Stimulated activated CD4-positive, alpha-beta T cell treated with anti-CD3 and anti-CD28 coated beads, Interleukin-12 subunit alpha, Interleukin-12 subunit beta, amount 100 ng/mL, for 24 hours (primary cell): ENCODE measurements around the gene SNHG17.
"Not testable (repeated sequence)": the region's sequence is repeated elsewhere in the genome, so short reads cannot be mapped to it uniquely, and the experiment has no call there.

Source experiments
- DNase-seq, 2 experiments: peaks; one replicate each; pipeline ENCODE4 v3.0.0-alpha.2; 2020; ENCODE audit warnings: low read depth in 2 of 2

The SNHG17 gene

GRCh38 chr20:38434770-38435554 lies at the start of gene SNHG17:
Gene SNHG17, minus strand, starts transcription at chr20:38435328.
- peak; percentile 80 to 86 for DNase-seq

DNA sequence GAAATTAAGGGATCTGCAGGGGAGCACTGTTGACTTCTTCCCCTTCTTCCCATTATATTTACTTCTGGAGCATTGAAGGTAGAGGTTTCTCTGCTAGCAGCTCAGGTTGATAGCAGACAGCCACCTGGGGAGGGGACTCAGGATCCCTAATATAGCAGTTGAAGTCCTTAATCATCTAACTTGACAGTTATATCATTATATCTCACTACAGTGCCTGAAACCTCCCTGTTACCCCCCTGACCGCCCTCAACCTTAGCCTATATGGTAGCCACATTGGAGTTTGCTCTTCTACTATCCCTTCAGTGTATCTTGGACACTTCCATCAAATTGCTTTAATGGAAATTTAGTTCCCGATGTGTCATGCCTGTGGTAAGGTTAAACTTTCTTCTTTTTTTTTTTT lies 44.5 kb upstream of the SNHG17 start:
- no peak for DNase-seq

- DNase-seq: no peak
Measured at GRCh38 chr20:38477747-38478146, 42.6 kb upstream of the SNHG17 start.

GRCh38 chr20:38473367-38473795 lies 38.3 kb upstream of the SNHG17 start:
- DNase-seq: no peak

GRCh38 chr20:38472513-38473366 lies 37.6 kb upstream of the SNHG17 start, which contains the start of gene RALGAPB:
Gene RALGAPB, plus strand, starts transcription at chr20:38472843. Its CDS starts 15,590 bp downstream, at chr20:38488433.
- DNase-seq: peak; percentile 96 to 97

DNA sequence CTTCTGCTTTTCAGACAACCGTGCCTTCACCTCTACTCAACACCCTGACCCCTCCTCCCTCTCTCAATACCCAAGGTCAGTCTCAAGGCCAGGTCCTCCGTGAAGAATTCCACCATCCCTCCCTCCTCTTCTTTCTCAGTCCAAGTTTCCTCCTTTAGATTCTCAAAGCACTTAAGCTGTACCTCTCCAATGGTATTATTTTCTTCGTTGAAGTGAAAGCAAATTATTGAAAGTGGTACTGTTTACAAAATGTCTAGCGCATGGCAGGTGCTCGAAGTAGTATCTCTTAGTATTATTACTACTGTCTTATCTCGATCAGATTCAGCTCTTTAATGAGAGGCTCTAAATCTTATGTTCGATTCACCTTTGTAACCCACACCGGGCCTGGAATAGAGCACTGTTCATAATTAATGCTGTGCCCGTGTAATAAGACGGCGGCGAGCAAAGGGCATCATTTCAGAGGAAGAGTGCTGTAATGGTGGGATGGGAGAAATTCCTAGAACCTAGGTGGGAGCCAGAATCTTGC lies 36.9 kb upstream of the SNHG17 start:
- DNase-seq: no peak

DNA sequence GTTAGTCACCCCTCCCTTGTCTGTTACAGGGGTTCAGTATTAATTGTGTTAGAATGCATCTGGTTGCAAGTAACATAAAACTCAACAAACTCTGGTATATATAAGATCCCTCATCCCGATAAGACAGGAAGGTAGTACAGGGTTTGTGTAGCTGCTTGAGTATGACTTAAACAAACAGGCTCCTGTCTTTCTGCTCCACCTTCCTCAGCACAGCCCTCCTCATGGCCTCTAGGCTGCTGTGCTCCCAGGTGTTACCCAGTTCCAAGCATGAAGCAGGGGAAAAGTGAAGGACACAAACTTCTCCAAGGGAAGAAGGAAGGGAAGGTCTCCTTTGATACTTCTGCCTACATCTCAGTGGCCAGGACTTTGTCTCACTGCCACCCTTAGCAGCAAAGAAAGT lies 36.1 kb upstream of the SNHG17 start:
- DNase-seq: no peak

DNA sequence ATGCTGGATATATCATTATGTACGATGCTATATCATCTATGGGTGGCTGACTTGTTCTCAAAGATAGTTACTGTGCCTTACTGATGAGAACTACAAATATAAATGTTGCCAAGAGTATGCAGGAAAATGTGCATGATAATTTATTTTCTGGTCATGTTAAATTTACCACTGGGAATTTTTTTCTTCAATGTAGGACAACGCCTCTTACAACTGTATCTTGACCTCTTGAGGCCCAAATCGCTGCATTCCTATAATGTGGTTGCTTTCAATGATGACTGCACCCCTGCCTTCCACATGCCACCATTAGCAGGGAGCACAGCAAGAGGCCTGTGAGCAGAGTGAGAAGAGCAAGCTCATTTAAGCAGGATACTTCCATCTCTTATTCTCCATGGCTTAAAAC lies 31.9 kb upstream of the SNHG17 start:
- DNase-seq: no peak

GRCh38 chr20:38466171-38466570 lies 31.0 kb upstream of the SNHG17 start:
- DNase-seq: no peak

DNA sequence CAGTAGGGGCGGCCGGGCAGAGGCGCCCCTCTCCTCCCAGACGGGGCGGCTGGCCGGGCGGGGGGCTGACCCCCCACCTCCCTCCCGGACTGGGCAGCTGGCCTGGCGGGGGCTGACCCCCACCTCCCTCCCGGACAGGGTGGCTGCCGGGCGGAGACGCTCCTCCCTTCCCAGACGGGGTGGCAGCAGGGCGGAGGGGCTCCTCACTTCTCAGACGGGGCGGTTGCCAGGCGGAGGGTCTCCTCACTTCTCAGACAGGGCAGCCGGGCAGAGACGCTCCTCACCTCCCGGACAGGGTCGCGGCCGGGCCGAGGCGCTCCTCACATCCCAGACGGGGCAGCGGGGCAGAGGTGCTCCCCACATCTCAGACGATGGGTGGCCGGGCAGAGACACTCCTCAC lies 26.4 kb upstream of the SNHG17 start:
- DNase-seq: not testable (repeated sequence)

GRCh38 chr20:38461167-38461566 lies 26.0 kb upstream of the SNHG17 start:
- not testable (repeated sequence) for DNase-seq

DNA sequence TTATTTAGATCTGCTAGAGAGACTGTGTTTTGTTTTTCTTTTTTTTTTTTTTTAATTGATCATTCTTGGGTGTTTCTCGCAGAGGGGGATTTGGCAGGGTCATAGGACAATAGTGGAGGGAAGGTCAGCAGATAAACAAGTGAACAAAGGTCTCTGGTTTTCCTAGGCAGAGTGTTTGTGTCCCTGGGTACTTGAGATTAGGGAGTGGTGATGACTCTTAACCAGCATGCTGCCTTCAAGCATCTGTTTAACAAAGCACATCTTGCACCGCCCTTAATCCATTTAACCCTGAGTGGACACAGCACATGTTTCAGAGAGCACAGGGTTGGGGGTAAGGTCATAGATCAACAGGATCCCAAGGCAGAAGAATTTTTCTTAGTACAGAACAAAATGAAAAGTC lies 25.5 kb upstream of the SNHG17 start:
- DNase-seq: not testable (repeated sequence)

DNA sequence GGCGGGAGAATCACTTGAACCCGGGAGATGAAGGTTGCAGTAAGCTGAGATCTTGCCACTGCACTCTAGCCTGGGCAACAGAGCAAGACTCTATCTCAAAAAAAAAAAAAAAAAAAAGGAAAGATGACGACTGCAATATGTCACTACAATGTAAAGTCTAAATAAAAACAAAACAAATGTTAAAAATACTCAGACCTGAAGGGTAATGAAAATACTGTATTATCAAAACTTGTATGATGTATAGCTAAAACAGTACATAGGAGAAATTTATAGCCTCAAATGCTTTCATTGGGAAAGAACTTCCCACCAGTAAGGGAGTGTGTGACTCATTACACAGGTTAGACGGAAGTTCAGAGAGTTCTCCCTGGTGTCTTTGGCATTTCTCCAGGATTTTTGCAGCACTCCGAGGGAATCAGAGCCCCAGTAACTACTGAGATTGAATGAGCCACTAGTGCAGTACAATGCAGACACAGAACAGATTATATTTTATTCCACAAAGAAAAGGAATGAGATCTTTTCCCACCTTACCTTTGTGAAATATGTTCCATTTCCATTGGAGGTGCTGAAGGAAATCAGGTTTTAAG lies 25.0 kb upstream of the SNHG17 start:
- no peak for DNase-seq

- no peak for DNase-seq
Measured at GRCh38 chr20:38458314-38458713, 23.2 kb upstream of the SNHG17 start.

DNA sequence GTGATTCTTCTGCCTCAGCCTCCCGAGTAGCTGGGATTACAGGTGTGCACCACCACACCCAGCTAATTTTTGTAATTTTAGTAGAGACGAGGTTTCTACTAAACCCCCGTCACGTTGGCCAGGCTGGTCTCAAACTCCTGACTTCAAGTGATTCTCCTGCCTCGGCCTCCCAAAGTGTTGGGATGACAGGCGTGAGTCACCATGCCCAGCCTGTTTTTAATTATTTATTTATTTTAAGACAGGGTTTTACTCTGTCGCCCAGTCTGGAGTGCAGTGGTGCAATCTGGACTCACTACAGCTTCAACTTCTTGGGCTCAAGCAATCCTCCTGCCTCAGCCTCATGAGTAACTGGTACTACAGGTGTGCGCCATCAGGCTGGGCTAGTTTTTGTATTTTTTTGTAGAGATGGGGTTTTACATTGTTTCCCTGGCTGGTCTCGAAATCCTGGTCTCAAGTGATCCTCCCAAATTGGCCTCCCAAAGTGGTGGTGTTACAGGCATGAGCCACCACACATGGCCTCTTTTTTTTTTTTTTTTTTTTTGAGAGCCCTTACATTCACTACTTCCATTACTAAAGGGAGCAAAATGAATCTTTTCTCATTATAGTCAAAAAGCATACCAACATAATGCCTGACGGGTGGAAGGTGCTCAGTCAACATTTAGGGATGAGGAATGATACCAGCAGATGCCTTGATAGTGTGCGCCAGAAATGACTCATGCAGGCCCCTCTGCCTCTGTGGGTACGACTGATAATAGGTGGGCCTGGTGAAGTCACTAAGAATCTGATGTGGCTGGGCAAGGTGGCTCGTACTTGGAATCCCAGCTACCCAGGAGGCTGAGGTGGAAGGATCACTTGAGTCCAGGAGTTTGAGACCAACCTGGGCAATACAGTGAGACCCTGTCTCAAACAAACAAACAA lies 19.7 kb upstream of the SNHG17 start:
- DNase-seq: no peak

GRCh38 chr20:38453941-38454340 lies 18.8 kb upstream of the SNHG17 start:
- DNase-seq: no peak

- DNase-seq: no peak
Measured at GRCh38 chr20:38452880-38453624, 17.9 kb upstream of the SNHG17 start.

DNA sequence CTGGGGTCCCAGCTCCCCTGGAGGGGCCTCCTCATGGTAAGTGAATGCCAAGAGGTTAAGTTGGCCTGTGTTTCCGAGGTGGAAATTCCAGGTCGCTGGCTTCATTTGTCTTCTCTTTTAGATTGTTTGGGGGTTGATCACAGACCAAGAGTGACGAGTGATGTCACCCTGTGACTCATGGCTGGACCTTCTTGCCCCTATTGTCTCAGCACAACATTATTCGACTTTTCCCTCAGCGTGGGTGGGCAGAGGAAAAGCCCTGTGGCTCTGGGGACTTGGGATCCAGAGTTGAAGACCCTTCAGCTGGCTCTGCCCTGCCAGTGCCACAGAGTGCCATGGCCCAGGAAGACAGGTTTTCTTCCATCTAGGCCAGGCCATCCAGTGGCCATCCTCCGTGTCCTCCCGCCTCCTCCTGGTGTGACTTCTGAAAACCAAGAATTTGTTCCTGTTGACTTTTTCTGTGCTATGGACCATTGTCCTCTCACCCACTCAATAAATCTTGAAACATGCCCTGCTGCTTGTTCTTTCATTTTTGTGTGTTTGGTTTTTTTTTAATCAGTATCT lies 15.4 kb upstream of the SNHG17 start:
- DNase-seq: no peak

GRCh38 chr20:38449046-38449445 lies 13.9 kb upstream of the SNHG17 start:
- no peak for DNase-seq
